Tibial nerve (tissue), 4 donors: ENCODE measurements around the gene KLF3. TPM values are rescaled to one million over a fixed set of nuclear protein-coding genes. Genes with fewer than 3 reads are reported as not detected.

Experiments
- DNase-seq, 2 donors: peaks; one replicate each; pipeline ENCODE4 v3.0.0-alpha.2; 2019; ENCODE audit warnings: low spot score in 2 of 2
- H3K27ac ChIP-seq, 4 donors: fragments of 200-600 bp; sonication (generic) in 3 of 4; one replicate each; pipeline ENCODE4 v1.5.1; 2017 to 2019; ENCODE audit warnings: mild to moderate bottlenecking in 1 of 4
- H3K27me3 ChIP-seq, 2 donors: fragments of 200-600 bp; sonication (generic) in 1 of 2; one replicate each; pipeline versions ENCODE4 v1.5.1 to v1.6.0; 2017 to 2019
- H3K36me3 ChIP-seq, 3 donors: fragments of 200-600 bp; sonication (generic); one replicate each; pipeline ENCODE4 v1.5.1; 2018 to 2019
- H3K4me1 ChIP-seq, 4 donors: fragments of 200-600 bp; sonication (generic) in 3 of 4; one replicate each; pipeline ENCODE4 v1.5.1; 2017 to 2019
- H3K4me3 ChIP-seq, 4 donors: fragments of 200-600 bp; sonication (generic) in 3 of 4; one replicate each; pipeline ENCODE4 v1.5.1; 2017 to 2019; ENCODE audit warnings: mild to moderate bottlenecking in 1 of 4, moderate library complexity in 1 of 4
- H3K9me3 ChIP-seq, 4 donors: fragments of 200-600 bp; sonication (generic) in 3 of 4; one replicate each; pipeline ENCODE4 v1.5.1; 2017 to 2019
- EP300 ChIP-seq, 2 donors: sonication (generic); formaldehyde crosslinking; IDR thresholded peaks; one replicate each; pipeline ENCODE4 v1.6.1; 2017; ENCODE audit warnings: antibody characterized with exemption in 2 of 2, mild to moderate bottlenecking in 1 of 2
- POLR2A ChIP-seq, 2 donors: fragments of 450-650 bp; IDR thresholded peaks; one replicate each; pipeline ENCODE4 v1.6.1; 2017; ENCODE audit warnings: antibody characterized with exemption in 2 of 2, mild to moderate bottlenecking in 2 of 2, moderate library complexity in 2 of 2
- WGBS, 2 donors: methylation state at CpG; one replicate each; pipeline ENCODE4 v1.1.5; 2018; 5-methylcytosine and 5-hydroxymethylcytosine counted together
- total RNA-seq, 4 donors: library from RNA; depleted of rRNA; stranded (reverse); fragments of >200 nt; gene quantifications; one replicate each; pipeline ENCODE4 v1.1.0, GENCODE V29; 2016
- TF ChIP-seq, protein P1 (sequence below), 5 experiments: fragments of 200-600 bp in 3 of 5; fragments of 450-650 bp in 2 of 5; sonication (generic) in 3 of 5; IDR thresholded peaks; one replicate each; pipeline ENCODE4 v1.5.1; 2016 to 2019; ENCODE audit warnings: antibody characterized with exemption in 5 of 5, mild to moderate bottlenecking in 3 of 5, moderate library complexity in 2 of 5

KLF3 gene
- total RNA-seq, 4 donors from 2014 or later = 36.3 to 70.1 (median 38.4) TPM

DNA sequence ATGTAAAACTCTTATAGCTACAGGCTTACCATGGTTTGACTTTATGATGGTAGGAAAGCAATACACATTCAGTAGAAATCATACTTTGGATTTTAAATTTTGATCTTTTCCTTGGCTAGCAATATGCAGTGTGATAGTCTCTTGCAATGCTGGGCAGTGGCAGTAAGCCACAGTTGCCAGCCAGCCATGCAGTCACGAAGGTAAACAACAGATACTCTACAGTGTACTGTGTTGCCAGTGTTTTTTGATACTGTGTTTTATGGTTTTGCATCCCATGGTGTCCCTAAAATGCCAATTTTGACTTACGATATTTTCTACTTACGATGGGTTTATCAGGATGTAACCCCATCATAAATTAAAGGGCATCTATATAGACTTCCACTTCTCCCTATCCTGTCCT lies 24.8 kb upstream of the KLF3 start:
- Histone ChIP-seq H3K27me3 (no peaks in the 10 kb centered on the region), H3K36me3 (no peaks in the 10 kb centered on the region), H3K4me3 (no peak overlapping the region), H3K9me3 (no peaks in the 10 kb centered on the region), H3K4me1 (peaks cover 0 to 10% (median 3%) of the 10 kb centered on the region in 4 donors), H3K27ac (no peak overlapping the region)
- TF ChIP-seq, protein P1, sequence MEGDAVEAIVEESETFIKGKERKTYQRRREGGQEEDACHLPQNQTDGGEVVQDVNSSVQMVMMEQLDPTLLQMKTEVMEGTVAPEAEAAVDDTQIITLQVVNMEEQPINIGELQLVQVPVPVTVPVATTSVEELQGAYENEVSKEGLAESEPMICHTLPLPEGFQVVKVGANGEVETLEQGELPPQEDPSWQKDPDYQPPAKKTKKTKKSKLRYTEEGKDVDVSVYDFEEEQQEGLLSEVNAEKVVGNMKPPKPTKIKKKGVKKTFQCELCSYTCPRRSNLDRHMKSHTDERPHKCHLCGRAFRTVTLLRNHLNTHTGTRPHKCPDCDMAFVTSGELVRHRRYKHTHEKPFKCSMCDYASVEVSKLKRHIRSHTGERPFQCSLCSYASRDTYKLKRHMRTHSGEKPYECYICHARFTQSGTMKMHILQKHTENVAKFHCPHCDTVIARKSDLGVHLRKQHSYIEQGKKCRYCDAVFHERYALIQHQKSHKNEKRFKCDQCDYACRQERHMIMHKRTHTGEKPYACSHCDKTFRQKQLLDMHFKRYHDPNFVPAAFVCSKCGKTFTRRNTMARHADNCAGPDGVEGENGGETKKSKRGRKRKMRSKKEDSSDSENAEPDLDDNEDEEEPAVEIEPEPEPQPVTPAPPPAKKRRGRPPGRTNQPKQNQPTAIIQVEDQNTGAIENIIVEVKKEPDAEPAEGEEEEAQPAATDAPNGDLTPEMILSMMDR (IDR thresholded peaks at IDR 0.05) = no peak
- no peak for TF ChIP-seq POLR2A (IDR thresholded peaks at IDR 0.05)
- no peak for TF ChIP-seq EP300 (IDR thresholded peaks at IDR 0.05)
- WGBS, 2 donors = 97% methylated on average over 3 of the region's 3 CpGs
- DNase-seq = no peak

DNA sequence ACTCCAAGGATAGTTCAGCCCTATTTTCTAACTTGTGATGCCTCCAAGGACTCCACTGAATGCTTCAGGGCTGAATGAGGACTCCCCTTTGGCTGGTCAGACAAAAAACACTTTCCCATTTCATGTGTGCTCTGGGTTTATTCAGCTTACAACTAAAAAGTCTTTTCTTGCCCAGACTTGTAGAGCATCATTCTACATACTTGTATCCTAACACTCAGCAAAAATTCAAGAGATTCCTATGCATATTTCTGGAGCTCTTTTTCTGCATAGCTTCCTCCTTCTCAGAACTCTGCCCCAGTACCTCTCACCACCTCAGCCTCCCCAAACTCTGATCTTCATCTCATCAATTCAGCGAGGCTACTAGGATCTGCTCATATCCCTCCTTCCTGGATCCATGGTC lies 22.2 kb upstream of the KLF3 start:
- TF ChIP-seq POLR2A (IDR thresholded peaks at IDR 0.05) (no peak), EP300 (IDR thresholded peaks at IDR 0.05) (no peak)
- TF ChIP-seq, protein P1 (IDR thresholded peaks at IDR 0.05) = no peak
- 90 to 98% methylated on average over 1 of the region's 1 CpG for whole genome bisulfite sequencing, 2 donors

DNA sequence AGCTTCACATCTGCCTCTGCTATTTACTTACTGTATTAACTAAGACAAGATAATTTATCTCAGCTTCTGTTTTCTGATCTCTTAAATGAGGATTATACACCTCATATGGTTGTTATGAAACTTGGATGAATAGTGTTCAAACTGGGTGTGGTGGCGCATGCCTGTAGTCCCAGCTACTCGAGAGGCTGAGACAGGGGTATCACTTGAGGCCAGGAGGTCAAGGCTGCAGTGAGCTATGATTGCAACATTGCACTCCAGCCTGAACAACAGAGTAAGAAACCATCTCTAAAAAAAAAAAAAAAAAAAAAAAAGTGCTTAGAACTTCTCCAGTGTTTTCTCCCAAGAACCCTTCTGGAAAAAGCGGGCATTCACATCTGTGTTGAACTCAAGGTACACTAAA lies 19.8 kb upstream of the KLF3 start:
- TF ChIP-seq EP300 (IDR thresholded peaks at IDR 0.05) = no peak
- no peak for TF ChIP-seq POLR2A (IDR thresholded peaks at IDR 0.05)
- TF ChIP-seq, protein P1 (IDR thresholded peaks at IDR 0.05) = no peak
- H3K4me1 ChIP-seq = no peaks in the 10 kb centered on the region
- no peaks in the 10 kb centered on the region for H3K27me3 ChIP-seq
- no peaks in the 10 kb centered on the region for H3K9me3 ChIP-seq
- no peak overlapping the region for H3K27ac ChIP-seq
- 86 to 88% methylated on average over 3 of the region's 3 CpGs for whole genome bisulfite sequencing, 2 donors
- no peaks in the 10 kb centered on the region for H3K36me3 ChIP-seq
- H3K4me3 ChIP-seq = no peak overlapping the region
- DNase-seq = no peak

More for the DNA sequence above, 22.2 kb upstream of the KLF3 start:
- Histone ChIP-seq H3K4me3 (no peak overlapping the region), H3K27ac (no peak overlapping the region), H3K4me1 (peaks cover 0 to 5% (median 0%) of the 10 kb centered on the region in 4 donors), H3K36me3 (no peaks in the 10 kb centered on the region), H3K9me3 (no peaks in the 10 kb centered on the region), H3K27me3 (no peaks in the 10 kb centered on the region)
- no peak for DNase-seq

DNA sequence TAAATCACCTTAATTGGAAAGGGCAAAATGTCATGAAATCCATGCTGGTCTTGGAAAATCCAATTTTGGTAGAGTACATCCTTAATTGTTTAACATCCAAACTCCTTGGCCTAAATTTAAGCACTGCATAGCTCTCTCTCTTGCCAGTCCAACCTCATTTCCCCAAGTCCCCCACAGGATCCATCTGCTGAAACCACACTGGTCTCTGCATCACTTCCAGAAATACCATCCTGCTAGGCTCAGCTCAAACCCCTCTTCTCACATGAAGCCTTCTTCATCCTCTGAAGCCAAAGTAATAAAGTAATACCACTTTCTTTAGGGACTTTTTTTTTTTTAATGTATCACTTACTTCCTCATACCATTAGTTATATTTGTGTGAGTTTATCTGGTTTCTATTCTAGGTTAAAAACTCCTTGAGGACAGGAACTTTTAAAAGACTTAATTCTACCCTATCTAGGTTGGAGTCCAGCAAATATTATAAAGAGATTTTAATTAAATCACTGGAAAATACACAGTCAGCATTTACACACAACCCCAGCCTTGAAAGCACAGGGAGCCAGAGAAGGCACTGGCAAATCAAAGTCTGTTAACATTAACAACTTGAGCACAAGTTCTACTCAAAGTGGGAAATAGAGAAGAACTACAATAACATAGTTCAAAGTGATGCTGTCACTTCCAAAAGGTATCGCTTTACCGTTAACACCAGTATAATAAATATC lies 16.7 kb upstream of the KLF3 start:
- H3K36me3 ChIP-seq = no peaks in the 10 kb centered on the region
- H3K4me1 ChIP-seq = no peaks in the 10 kb centered on the region
- DNase-seq = no peak
- no peak overlapping the region for H3K4me3 ChIP-seq
- no peaks in the 10 kb centered on the region for H3K9me3 ChIP-seq
- 94 to 97% methylated on average over 2 of the region's 2 CpGs for WGBS, 2 donors
- H3K27me3 ChIP-seq = no peaks in the 10 kb centered on the region
- no peak overlapping the region for H3K27ac ChIP-seq
- TF ChIP-seq EP300 (IDR thresholded peaks at IDR 0.05) (no peak), POLR2A (IDR thresholded peaks at IDR 0.05) (no peak)
- TF ChIP-seq, protein P1 (IDR thresholded peaks at IDR 0.05) = no peak

DNA sequence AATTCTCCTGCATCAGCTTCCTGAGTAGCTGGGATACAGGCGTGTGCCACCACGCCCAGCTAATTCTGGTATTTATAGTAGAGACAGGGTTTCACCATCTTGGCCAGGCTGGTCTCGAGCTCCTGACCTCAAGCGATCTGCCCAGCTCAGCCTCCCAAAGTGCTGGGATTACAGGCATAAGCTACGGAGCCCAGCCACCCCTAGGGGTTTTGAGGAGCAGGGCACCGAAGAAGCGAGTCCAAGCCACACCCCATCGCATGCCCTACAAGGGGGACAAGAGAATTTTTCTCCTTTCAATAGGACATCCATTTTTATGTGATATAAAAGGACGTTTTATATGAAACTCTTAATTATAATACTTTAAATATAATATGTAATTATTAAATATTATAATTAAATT lies 13.9 kb upstream of the KLF3 start:
- Histone ChIP-seq H3K36me3 (no peaks in the 10 kb centered on the region), H3K27me3 (no peaks in the 10 kb centered on the region), H3K4me1 (peaks cover 0 to 9% (median 0%) of the 10 kb centered on the region in 4 donors), H3K4me3 (no peak overlapping the region), H3K27ac (no peak overlapping the region), H3K9me3 (no peaks in the 10 kb centered on the region)
- no peak for DNase-seq
- 90 to 93% methylated on average over 9 of the region's 9 CpGs for WGBS, 2 donors
- TF ChIP-seq POLR2A (IDR thresholded peaks at IDR 0.05) = no peak
- TF ChIP-seq, protein P1 (IDR thresholded peaks at IDR 0.05) = no peak
- TF ChIP-seq EP300 (IDR thresholded peaks at IDR 0.05) = no peak
